Colonic mucosa (tissue), 4 donors: Measurements from ENCODE around the gene CNOT4. TPM values are rescaled to one million over a fixed set of nuclear protein-coding genes. Genes with fewer than 3 reads are reported as not detected.

Source experiments
- DNase-seq: peaks from one replicate; pipeline ENCODE4 v3.0.0-alpha.2; 2020
- H3K27ac ChIP-seq: fragments of 200-600 bp; one replicate; pipeline ENCODE4 v1.8.0; 2021
- H3K27me3 ChIP-seq: fragments of 200-600 bp; one replicate; pipeline ENCODE4 v1.8.0; 2021
- H3K36me3 ChIP-seq: fragments of 200-600 bp; one replicate; pipeline ENCODE4 v1.8.0; 2021
- H3K4me1 ChIP-seq: fragments of 200-600 bp; one replicate; pipeline ENCODE4 v1.8.0; 2021; ENCODE audit warnings: mild to moderate bottlenecking
- H3K4me3 ChIP-seq: fragments of 200-600 bp; one replicate; pipeline ENCODE4 v1.8.0; 2021
- H3K9ac ChIP-seq, 2 donors: one replicate each; pipeline ENCODE4 v1.7.0; 2013; ENCODE audit warnings: control low read depth in 2 of 2, low read depth in 2 of 2, low read length in 2 of 2
- H3K9me3 ChIP-seq: fragments of 200-600 bp; one replicate; pipeline ENCODE4 v1.8.0; 2021
- intact Hi-C: fragments of 100-400 bp; cut with DNase I; formaldehyde crosslinking; loops from one replicate; pipeline ENCODE4 v1.14.1; 2022
- total RNA-seq, 2 donors: library from RNA; stranded (reverse); fragmentation: NEBNext Ultra II Directional in 1 of 2; extraction: Animal tissue kit (Norgen Biotek cat#: 25700) in 1 of 2; gene quantifications; one replicate each; pipeline ENCODE4 v1.2.1, GENCODE V29; 2021
- TF ChIP-seq, protein P1 (sequence below): fragments of 200-600 bp; IDR thresholded peaks from one replicate; pipeline ENCODE4 v1.8.0; 2022; ENCODE audit warnings: antibody characterized with exemption, mild to moderate bottlenecking
- donor health status: healthy.
- donor health status: DM: no; HTN: no; CAD: no.
- donor health status: DM: no; HTN: no; CAD: no.

Gene CNOT4
- total RNA-seq, 2 donors from 2014 or later: 14.7 to 20.9 TPM

DNA sequence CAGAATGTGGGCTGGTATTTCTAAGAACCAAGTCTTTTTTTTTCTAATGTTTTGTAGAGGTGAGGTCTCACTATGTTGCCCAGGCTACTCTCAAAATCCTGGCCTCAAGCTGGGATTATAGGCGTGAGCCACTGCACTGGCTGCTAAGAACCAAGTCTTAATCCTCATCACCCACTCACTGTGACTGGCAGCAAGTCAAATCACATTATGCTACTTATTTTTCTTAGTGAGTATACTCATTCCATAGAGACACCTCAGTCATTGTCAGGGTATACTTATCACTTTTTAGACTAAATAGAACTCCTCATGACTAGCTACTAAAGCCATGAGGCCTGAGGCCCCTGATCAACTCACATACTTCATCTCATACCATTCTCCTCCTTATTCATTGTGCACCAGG, 160.2 kb downstream of the CNOT4 start:
- TF ChIP-seq, protein P1, sequence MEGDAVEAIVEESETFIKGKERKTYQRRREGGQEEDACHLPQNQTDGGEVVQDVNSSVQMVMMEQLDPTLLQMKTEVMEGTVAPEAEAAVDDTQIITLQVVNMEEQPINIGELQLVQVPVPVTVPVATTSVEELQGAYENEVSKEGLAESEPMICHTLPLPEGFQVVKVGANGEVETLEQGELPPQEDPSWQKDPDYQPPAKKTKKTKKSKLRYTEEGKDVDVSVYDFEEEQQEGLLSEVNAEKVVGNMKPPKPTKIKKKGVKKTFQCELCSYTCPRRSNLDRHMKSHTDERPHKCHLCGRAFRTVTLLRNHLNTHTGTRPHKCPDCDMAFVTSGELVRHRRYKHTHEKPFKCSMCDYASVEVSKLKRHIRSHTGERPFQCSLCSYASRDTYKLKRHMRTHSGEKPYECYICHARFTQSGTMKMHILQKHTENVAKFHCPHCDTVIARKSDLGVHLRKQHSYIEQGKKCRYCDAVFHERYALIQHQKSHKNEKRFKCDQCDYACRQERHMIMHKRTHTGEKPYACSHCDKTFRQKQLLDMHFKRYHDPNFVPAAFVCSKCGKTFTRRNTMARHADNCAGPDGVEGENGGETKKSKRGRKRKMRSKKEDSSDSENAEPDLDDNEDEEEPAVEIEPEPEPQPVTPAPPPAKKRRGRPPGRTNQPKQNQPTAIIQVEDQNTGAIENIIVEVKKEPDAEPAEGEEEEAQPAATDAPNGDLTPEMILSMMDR: no peak
- no peaks in the 10 kb centered on the region for H3K27me3 ChIP-seq
- no peaks in the 10 kb centered on the region for H3K36me3 ChIP-seq
- intact Hi-C loops: no loop called here
- H3K4me3 ChIP-seq: no peak overlapping the region
- H3K4me1 ChIP-seq: no peaks in the 10 kb centered on the region
- no peak for DNase-seq
- no peak overlapping the region for H3K27ac ChIP-seq
- H3K9ac ChIP-seq: no peak overlapping the region
- H3K9me3 ChIP-seq: no peaks in the 10 kb centered on the region

DNA sequence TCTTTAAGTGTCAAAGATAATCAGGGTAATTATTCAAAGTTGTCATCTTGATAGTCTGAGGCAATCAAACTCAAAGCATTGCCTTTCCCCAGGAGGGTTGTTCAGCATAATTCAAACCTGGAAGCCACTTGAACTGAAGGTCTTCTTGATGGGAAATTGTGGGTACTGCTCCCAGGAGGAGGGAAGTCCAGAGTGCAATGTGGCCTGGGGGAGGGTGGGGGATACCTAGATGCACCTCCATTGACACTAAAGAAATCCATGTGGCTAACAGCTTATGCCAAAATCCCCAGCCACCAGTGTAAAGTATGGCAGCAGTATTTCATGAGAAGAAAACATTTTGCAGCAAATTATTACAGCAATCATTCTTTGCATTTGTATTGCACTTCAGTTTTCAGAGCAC, 161.4 kb downstream of the CNOT4 start:
- H3K27me3 ChIP-seq: no peaks in the 10 kb centered on the region
- intact Hi-C loops: no loop called here
- no peak overlapping the region for H3K27ac ChIP-seq
- DNase-seq: no peak
- H3K4me1 ChIP-seq: no peaks in the 10 kb centered on the region
- H3K36me3 ChIP-seq: no peaks in the 10 kb centered on the region
- H3K4me3 ChIP-seq: no peak overlapping the region
- TF ChIP-seq, protein P1: no peak
- no peaks in the 10 kb centered on the region for H3K9me3 ChIP-seq
- H3K9ac ChIP-seq: no peak overlapping the region

DNA sequence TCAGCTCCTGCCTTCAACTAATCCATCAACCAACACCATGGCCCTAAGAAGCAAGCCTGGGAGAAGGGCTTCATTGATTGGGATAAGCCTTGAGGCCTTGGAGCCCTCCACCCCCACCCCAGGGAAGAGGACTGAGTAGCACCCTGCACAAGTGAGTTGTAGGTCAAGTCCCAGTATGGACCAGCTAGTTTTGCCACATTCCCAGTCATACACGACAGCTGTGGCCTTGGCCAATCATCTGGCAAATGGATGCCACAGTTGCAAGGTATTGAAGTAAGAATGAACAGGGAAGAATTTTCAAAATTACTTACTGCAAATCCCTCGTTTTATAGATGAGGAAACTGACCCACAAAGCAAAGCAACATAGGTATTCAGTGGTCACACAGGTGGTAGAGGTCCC, 166.5 kb downstream of the CNOT4 start:
- TF ChIP-seq, protein P1: no peak
- H3K9me3 ChIP-seq: no peaks in the 10 kb centered on the region
- DNase-seq: no peak
- no peaks in the 10 kb centered on the region for H3K36me3 ChIP-seq
- H3K27me3 ChIP-seq: no peaks in the 10 kb centered on the region
- H3K4me3 ChIP-seq: no peak overlapping the region
- no peaks in the 10 kb centered on the region for H3K4me1 ChIP-seq
- intact Hi-C loops: no loop called here
- H3K27ac ChIP-seq: no peak overlapping the region
- no peak overlapping the region for H3K9ac ChIP-seq

DNA sequence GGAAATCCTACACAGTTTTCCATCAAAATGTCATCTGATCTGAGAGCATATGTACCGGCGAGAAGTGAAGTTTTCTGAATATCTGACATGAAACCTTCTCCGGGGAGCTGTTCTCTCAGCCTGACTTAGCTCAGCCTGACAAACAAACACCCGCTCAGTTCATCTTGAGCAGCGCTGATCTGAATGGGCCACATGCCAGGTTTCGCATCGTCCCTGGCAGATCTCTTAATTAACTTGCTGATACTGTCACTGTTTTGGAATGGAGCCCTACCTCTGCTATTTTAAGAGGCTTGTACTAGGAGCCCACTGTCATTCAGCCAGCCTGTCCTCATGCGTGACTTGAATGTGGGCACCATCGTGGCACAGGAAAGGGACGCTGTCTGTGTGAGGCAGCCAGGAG, 167.0 kb downstream of the CNOT4 start:
- Histone ChIP-seq H3K9ac (no peak overlapping the region), H3K4me1 (no peaks in the 10 kb centered on the region), H3K4me3 (no peak overlapping the region), H3K27ac (no peak overlapping the region), H3K27me3 (no peaks in the 10 kb centered on the region), H3K36me3 (no peaks in the 10 kb centered on the region), H3K9me3 (no peaks in the 10 kb centered on the region)
- DNase-seq: no peak
- intact Hi-C loops: no loop called here
- TF ChIP-seq, protein P1: no peak

DNA sequence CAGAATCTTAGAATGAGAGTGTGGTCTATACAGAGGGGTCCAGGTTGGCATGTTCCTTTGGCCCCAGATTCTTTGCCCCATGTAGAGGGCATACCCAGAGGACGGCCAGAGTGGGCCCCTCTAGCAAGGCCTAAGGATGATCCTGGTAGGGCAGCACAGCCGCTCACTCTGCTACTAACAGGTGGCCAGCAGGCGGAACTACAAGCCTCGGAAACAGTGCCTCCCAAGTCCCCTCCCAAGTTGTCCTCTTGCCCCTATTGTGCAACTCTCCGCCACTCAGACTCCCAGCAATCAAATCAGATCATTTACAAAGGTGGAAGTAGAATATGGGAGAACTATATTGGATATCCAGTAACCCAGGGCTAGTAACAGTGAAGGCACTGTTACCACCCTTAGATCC, 168.9 kb downstream of the CNOT4 start:
- no peaks in the 10 kb centered on the region for H3K27me3 ChIP-seq
- DNase-seq: peak; percentile 71
- no peaks in the 10 kb centered on the region for H3K4me1 ChIP-seq
- H3K9ac ChIP-seq: no peak overlapping the region
- intact Hi-C loops: no loop called here
- TF ChIP-seq, protein P1: no peak
- H3K36me3 ChIP-seq: no peaks in the 10 kb centered on the region
- H3K9me3 ChIP-seq: no peaks in the 10 kb centered on the region
- H3K4me3 ChIP-seq: no peak overlapping the region
- peak overlapping the region; percentile 17 for H3K27ac ChIP-seq
